VCaP (cell line): ENCODE measurements around the gene RAD23A.

Source experiments
- H3K27ac ChIP-seq: fragments of 450-650 bp; 2 replicates; pipeline ENCODE4 v1.5.1; 2017
- CTCF ChIP-seq: fragments of 450-650 bp; conservative IDR thresholded peaks from 2 replicates; pipeline ENCODE4 v1.5.1; 2017; ENCODE audit warnings: mild to moderate bottlenecking, moderate library complexity

RAD23A gene

GRCh38 chr19:12984143-12984627 lies 38.5 kb downstream of the RAD23A start:
- TF ChIP-seq CTCF, result no peak
- H3K27ac ChIP-seq, result peak overlapping the region; percentile 34; the same call in 1 of the 2 replicates

DNA sequence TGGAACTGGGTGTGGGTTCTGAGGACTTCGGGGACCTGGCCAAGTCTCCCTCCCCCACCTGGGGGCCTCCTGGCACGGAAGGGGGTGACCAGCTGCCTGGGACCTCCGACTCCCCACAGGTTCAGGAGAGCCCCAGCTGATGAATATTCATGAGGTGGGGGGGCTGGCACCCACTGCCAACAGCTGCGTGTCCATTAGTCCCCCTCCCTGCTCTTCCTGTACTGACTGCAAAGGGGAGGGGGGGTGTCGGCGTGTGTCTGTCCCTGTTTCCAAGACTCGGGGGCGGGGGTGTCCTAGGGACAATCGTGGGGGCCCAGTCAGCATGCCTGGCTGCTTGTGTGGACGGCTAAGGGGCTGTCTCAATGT lies 39.0 kb downstream of the RAD23A start:
- TF ChIP-seq CTCF, result no peak
- H3K27ac ChIP-seq, result peak overlapping the region; percentile 34

- TF ChIP-seq CTCF, result no peak
- H3K27ac ChIP-seq, result peak overlapping the region; percentile 34
Measured at GRCh38 chr19:12985049-12985776, 39.6 kb downstream of the RAD23A start.

DNA sequence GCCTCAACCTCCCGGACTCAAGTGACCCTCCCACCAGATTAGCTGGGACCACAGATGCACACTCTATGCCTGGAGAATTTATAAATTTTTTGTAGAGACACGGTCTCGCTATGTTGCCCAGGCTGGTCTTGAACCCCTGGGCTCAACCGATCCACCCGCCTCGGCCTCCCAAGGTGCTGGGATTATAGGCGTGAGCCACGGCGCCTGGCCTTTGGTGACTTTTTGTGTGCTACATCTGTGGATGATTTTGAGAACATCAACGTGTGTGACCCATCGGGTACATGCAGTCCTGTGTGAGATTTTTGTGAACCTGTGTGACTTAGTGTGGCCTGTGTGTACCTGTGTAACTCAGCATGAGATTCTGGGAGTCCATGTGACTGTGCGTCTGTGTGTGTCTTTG lies 41.1 kb downstream of the RAD23A start:
- H3K27ac ChIP-seq, result no peak overlapping the region

GRCh38 chr19:12987190-12987589 lies 41.5 kb downstream of the RAD23A start:
- no peak for TF ChIP-seq CTCF
- no peak overlapping the region for H3K27ac ChIP-seq

More for the DNA sequence above, 41.1 kb downstream of the RAD23A start:
- no peak for TF ChIP-seq CTCF

DNA sequence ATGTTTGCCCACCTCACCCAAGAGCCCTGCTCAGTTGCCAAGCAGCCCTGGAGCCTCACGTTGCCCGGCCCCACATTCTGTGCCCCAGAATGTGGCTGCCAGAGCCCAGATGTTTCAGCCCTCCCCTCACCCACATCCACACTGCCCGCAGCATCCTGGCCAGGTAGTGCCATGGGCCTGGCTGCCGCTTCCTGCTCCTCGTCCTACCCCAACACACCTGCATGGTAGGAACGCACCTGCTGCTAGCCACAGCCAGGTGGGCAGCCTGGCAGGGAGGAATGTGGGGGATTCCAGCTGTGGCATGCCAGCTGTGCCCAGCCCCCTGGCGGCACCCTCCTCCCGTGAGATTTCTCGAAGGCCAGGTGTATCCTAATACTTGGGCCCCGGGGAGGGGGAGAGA lies 42.1 kb downstream of the RAD23A start:
- no peak for TF ChIP-seq CTCF
- H3K27ac ChIP-seq, result no peak overlapping the region

DNA sequence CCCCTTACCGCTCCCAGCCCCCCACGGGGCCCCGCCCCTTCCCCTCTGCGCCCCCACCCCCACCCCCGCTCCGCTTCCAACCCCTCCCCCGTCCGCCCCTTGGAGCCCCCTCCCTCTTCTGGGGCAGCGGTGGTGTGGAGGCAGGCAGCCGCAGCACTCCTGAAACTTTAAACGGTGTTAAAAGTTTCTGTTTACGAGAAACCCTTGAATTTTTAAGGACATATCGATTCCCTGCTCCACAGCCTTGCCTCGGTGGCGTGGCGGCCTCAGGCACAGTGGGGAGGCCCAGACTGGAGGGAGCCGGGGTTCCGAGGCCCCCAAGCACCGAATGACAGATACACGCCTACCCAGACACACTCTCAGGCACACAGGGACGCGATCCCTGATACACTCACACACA lies 44.8 kb downstream of the RAD23A start:
- H3K27ac ChIP-seq, result peak overlapping the region; percentile 72

More for the DNA sequence above, 44.8 kb downstream of the RAD23A start:
- no peak for TF ChIP-seq CTCF
